ENCODE measurements around the gene TOLLIP.

The TOLLIP gene

GRCh38 chr11:1323774-1324173, 14.3 kb upstream of the TOLLIP start:
- TF ChIP-seq PKNOX1 (IDR thresholded peaks at IDR 0.05): no peak
- TF ChIP-seq L3MBTL2 (conservative IDR thresholded peaks at IDR 0.05): no peak
- no peak for TF ChIP-seq LEF1 (IDR thresholded peaks at IDR 0.05; ENCODE audit: borderline replicate concordance)
- no peak for TF ChIP-seq SP1 (IDR thresholded peaks at IDR 0.05)
- no peak for TF ChIP-seq FOXK2 (IDR thresholded peaks at IDR 0.05)
- no peak for TF ChIP-seq ZNF384 (IDR thresholded peaks at IDR 0.05)
- TF ChIP-seq TARDBP (IDR thresholded peaks at IDR 0.05): no peak
- no peak for TF ChIP-seq FOXM1 (IDR thresholded peaks at IDR 0.05; ENCODE audit: borderline replicate concordance)
- TF ChIP-seq BHLHE40 (IDR thresholded peaks at IDR 0.05; ENCODE audit: borderline replicate concordance): no peak
- no peak for TF ChIP-seq FOXA1 (IDR thresholded peaks at IDR 0.05)
- TF ChIP-seq SUZ12 (IDR thresholded peaks at IDR 0.05): no peak
- TF ChIP-seq CTBP1 (IDR thresholded peaks at IDR 0.05; ENCODE audit: borderline replicate concordance): no peak
- TF ChIP-seq HDGF (IDR thresholded peaks at IDR 0.05; ENCODE audit: borderline replicate concordance): no peak
- CTCF ChIA-PET: no interaction called here
- no peak for DNase-seq (ENCODE audit: extremely low spot score)
- POLR2A ChIA-PET: no interaction called here

GRCh38 chr11:1317993-1318392, 8.6 kb upstream of the TOLLIP start:
- DNase-seq (ENCODE audit: extremely low spot score): no peak
- TF ChIP-seq PKNOX1 (IDR thresholded peaks at IDR 0.05): no peak
- ChIA-PET POLR2A (no interaction called here), CTCF (no interaction called here)

- CTCF ChIA-PET: no interaction called here
- no peak for DNase-seq (ENCODE audit: extremely low spot score)
- POLR2A ChIA-PET: no interaction called here
- TF ChIP-seq CTBP1 (IDR thresholded peaks at IDR 0.05; ENCODE audit: borderline replicate concordance) (no peak), PKNOX1 (IDR thresholded peaks at IDR 0.05) (no peak), LEF1 (IDR thresholded peaks at IDR 0.05; ENCODE audit: borderline replicate concordance) (no peak), BHLHE40 (IDR thresholded peaks at IDR 0.05; ENCODE audit: borderline replicate concordance) (no peak), SP1 (IDR thresholded peaks at IDR 0.05) (no peak), L3MBTL2 (conservative IDR thresholded peaks at IDR 0.05) (no peak), FOXK2 (IDR thresholded peaks at IDR 0.05) (no peak)
Measured at GRCh38 chr11:1317432-1317831, 8.0 kb upstream of the TOLLIP start.

- no peak for TF ChIP-seq TARDBP (IDR thresholded peaks at IDR 0.05)
- no peak for TF ChIP-seq NFRKB (IDR thresholded peaks at IDR 0.05)
- TF ChIP-seq CTBP1 (IDR thresholded peaks at IDR 0.05; ENCODE audit: borderline replicate concordance): no peak
- TF ChIP-seq FOXA1 (IDR thresholded peaks at IDR 0.05): no peak
- no peak for TF ChIP-seq ZNF384 (IDR thresholded peaks at IDR 0.05)
- no peak for TF ChIP-seq L3MBTL2 (conservative IDR thresholded peaks at IDR 0.05)
- TF ChIP-seq SP1 (IDR thresholded peaks at IDR 0.05): no peak
- no peak for TF ChIP-seq ELF4 (IDR thresholded peaks at IDR 0.05)
- no peak for TF ChIP-seq HDGF (IDR thresholded peaks at IDR 0.05; ENCODE audit: borderline replicate concordance)
- no peak for TF ChIP-seq BHLHE40 (IDR thresholded peaks at IDR 0.05; ENCODE audit: borderline replicate concordance)
- no peak for TF ChIP-seq PKNOX1 (IDR thresholded peaks at IDR 0.05)
- no peak for TF ChIP-seq FOXM1 (IDR thresholded peaks at IDR 0.05; ENCODE audit: borderline replicate concordance)
- TF ChIP-seq LEF1 (IDR thresholded peaks at IDR 0.05; ENCODE audit: borderline replicate concordance): no peak
- no peak for TF ChIP-seq FOXK2 (IDR thresholded peaks at IDR 0.05)
- TF ChIP-seq ARNT (IDR thresholded peaks at IDR 0.05): no peak
- TF ChIP-seq SUZ12 (IDR thresholded peaks at IDR 0.05): no peak
- ChIA-PET POLR2A (no interaction called here), CTCF (no interaction called here)
- no peak for DNase-seq (ENCODE audit: extremely low spot score)
Measured at GRCh38 chr11:1310772-1311468, 1.5 kb upstream of the TOLLIP start.

- CTCF ChIA-PET: no interaction called here
Measured at GRCh38 chr11:1310318-1310687, 871 bp upstream of the TOLLIP start.

GRCh38 chr11:1308743-1309497, 512 bp downstream of the TOLLIP start:
- ChIA-PET POLR2A (interaction anchor here (1.0 to 1.4 kb wide), 3 partner anchors 11 to 80 kb away, joined by 3 to 5 read pairs (median 4); partner anchors contain the start of gene BRSK2), CTCF (no interaction called here)
- no peak for DNase-seq (ENCODE audit: extremely low spot score)
- TF ChIP-seq ARNT (IDR thresholded peaks at IDR 0.05) (no peak), LEF1 (IDR thresholded peaks at IDR 0.05; ENCODE audit: borderline replicate concordance) (0 out of 2 replicates have a peak, but pooled peaks have one; percentile 15)

More at GRCh38 chr11:1310318-1310687, 871 bp upstream of the TOLLIP start:
- TF ChIP-seq SP1 (IDR thresholded peaks at IDR 0.05): no peak
- no peak for TF ChIP-seq FOXK2 (IDR thresholded peaks at IDR 0.05)
- TF ChIP-seq ELF4 (IDR thresholded peaks at IDR 0.05): no peak
- TF ChIP-seq ARNT (IDR thresholded peaks at IDR 0.05): no peak
- POLR2A ChIA-PET: interaction anchor here (1.1 to 1.4 kb wide), 2 partner anchors 26 to 48 kb away, joined by 3 to 4 read pairs; no protein-coding TSS in a partner anchor
- DNase-seq (ENCODE audit: extremely low spot score): no peak
